ENCODE measurements around the gene IGFBP2.

GRCh38 chr2:216692636-216693413 is 59.6 kb downstream of the IGFBP2 start:
- TF ChIP-seq, protein P1, sequence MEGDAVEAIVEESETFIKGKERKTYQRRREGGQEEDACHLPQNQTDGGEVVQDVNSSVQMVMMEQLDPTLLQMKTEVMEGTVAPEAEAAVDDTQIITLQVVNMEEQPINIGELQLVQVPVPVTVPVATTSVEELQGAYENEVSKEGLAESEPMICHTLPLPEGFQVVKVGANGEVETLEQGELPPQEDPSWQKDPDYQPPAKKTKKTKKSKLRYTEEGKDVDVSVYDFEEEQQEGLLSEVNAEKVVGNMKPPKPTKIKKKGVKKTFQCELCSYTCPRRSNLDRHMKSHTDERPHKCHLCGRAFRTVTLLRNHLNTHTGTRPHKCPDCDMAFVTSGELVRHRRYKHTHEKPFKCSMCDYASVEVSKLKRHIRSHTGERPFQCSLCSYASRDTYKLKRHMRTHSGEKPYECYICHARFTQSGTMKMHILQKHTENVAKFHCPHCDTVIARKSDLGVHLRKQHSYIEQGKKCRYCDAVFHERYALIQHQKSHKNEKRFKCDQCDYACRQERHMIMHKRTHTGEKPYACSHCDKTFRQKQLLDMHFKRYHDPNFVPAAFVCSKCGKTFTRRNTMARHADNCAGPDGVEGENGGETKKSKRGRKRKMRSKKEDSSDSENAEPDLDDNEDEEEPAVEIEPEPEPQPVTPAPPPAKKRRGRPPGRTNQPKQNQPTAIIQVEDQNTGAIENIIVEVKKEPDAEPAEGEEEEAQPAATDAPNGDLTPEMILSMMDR (IDR thresholded peaks at IDR 0.05) = no peak
- TF ChIP-seq POLR2A (IDR thresholded peaks at IDR 0.05) (no peak), POLR2AphosphoS5 (IDR thresholded peaks at IDR 0.05) (peak; percentile 4 to 14 (median 6)), EP300 (IDR thresholded peaks at IDR 0.05; ENCODE audit: low read depth) (no peak)
